ENCODE measurements around the gene SCN2B.

SCN2B gene

DNA sequence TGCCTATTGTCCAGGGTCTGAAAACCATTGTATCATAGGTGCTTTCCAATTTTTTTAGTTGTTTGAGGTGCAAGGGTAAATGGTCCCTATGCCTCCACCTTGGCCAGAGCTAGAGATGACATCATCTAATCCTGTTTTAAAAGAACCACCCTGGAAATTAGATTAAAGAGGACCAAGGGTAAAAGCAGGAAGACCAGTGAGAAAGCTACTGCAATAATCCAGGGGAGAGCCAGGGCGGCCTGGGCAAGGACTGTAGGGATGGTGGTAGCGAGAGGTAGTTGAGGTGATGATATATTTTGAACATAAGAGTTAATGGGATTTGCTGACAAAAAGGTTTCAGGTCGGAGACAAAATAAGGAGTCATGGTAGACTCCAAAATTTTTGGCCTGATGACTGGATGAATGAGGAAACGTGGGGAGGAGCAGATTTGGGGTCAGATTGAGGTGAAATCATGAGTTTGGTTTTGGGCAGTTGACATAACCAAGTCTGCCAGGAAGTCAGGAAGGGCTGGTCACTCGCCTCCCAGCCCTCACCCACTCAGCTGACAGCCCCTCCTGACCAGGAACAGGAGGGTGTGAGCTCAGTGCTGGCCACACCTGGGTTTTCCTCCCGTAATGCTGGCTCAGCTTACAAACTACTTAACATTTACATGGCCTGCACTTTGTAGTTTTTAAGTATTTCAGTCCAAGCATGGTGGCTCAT, 46.8 kb downstream of the SCN2B start:
- FAIRE-seq, result no peak

DNA sequence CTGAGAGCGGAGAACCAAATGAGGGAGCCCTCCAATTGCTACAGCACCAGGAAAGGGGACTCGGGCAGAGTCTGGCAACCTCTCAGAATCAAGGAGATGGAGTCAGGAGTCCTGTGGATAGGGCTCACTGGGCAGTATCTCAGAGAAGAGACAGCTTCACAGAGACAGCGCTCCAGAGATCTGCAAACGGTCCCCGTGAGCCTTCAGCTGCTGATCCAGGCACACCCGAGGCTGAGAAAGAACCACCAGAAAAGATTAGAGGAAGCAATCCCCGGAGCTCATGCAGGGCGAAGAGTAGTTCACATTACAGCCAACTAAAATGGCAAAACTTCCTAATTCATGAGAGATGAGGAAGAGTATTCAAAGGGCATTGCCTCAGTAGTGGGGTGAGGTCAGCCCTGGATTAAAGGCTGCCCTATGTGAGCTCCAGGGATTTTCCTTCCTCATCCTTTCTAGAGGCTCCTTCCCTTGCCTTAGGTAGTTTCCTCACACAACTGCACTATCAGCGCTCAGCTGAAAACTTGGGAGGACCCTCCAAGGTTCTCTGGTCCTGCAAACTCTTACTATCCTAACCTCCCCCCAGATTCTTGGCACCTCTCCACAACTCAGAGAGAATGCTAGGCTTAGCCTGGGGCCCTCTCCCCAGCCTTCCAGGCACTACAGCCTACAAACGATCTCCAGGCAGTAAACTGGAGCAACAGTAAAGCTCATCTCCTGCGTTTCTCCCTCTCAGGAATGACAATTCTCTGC, 47.5 kb downstream of the SCN2B start:
- FAIRE-seq, result no peak

DNA sequence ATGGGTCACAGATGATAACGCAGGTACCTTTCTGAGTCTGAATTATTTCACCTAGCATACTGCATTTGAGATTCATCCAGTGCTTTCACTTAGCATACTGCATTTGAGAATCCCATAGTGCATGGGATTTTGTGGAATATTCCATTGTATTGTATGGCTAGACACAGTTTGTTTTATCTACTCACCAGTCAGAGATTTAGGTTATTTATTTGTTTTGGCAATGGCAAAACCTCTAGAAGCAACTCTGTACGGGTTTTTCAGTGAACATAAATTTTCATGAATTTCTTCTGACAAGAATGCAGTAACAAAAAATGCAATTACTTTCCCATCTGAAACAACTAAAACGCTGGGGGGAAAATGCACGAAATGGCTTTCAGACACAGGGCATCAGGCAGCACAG, 48.1 kb downstream of the SCN2B start:
- no peak for FAIRE-seq

DNA sequence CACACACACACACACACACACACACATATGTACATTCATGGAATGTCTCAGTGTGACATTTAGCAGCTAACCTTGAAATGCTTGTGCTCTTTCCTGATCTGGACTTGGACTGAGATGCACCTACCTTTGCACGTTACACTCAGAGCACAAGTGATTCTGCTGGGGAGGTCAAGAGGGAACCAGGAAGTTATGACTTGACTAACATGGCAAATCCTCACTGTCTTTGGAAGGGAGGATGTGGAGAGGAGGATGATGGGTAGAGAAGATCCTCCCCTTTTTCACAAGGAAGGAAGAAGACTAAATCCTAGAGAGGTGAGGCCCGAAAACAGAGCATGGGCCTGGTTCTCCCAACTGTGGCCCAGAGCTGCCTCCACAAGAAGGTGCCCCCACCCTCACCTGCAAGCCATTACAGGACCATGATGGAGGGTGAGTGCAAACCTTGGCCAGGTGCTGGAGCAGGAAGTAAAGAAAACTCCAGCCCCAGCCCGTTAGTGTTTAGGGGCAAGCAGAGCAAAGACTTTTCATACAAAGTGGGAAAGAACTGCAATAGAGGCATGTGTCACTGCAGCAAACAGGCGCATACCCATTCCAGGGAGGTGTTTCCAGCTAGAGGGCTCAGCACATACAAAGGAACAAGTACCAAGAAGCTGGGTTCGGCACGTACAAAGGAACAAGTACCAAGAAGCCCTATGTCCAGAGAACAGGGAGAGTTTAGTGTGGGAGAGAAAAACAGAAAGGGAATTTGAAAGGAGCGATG, 50.2 kb downstream of the SCN2B start:
- no peak for FAIRE-seq

DNA sequence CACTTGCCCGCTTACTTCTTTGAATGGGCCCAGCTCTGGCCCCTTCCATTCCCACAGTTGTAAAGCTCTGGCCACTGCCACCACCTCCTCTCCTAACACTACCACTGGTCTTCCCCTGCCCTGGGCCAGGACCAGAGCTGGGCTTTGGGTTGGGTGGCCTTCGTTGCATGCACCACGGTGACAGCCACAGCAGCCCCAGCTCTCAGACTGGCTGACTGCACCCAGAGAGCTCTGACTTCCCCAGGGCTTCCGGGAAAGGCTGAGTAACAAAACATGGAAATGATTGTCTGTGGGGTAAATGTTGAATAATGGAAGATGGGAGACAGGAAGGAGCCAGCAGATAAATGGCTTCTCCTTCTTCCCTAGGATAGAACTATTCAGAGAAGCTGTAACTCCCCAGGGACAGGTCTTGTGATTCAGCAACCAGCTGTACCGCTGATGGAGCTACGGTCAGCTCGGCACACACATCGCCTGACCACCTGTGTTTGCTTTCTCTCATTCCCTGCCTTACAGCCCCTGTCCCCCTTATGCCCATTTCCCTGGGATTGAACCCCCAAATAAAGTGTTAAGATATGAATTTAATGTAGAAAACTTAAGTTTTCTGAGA, 51.4 kb downstream of the SCN2B start:
- FAIRE-seq, result no peak

DNA sequence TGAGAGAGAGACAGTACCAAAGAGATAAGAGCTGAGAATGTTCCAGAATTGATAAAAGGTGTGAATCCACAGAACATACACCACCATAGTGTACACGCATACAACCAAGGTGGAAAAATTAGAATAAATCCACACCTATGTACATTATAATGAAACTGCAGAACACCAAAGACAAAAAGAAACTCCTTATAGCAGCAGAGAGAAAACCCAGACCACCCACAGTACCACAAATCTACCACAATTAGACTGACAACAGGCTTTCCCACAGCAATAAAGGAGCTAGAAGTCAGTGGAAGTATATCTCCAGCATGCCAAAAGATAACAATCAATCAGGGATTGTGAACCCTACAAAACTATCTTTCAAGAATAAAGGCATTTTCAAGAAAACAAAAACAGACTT, 55.6 kb downstream of the SCN2B start:
- no peak for FAIRE-seq

DNA sequence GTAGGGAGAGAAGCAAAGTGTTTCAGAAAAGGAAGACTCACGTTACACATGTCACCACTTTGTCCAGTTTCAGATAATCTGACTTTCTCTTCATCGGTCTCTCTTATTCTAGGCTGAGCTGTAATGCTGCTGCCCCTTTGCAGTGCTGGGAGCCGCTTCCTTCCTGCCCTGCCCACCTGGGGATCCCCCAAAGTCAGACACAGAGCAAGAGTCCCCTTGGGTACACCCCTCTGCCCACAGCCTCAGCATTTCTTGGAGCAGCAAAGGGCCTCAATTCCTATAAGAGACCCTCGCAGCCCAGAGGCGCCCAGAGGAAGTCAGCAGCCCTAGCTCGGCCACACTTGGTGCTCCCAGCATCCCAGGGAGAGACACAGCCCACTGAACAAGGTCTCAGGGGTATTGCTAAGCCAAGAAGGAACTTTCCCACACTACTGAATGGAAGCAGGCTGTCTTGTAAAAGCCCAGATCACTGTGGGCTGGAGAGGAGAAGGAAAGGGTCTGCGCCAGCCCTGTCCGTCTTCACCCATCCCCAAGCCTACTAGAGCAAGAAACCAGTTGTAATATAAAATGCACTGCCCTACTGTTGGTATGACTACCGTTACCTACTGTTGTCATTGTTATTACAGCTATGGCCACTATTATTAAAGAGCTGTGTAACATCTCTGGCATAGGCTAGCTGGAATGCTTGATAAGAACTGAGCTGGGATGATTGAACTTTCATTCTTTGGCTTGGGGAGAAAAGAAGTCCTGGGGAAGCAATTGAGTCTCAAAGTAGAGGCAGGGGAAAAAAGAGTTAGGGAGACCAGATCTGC, 58.4 kb downstream of the SCN2B start:
- FAIRE-seq, result no peak

DNA sequence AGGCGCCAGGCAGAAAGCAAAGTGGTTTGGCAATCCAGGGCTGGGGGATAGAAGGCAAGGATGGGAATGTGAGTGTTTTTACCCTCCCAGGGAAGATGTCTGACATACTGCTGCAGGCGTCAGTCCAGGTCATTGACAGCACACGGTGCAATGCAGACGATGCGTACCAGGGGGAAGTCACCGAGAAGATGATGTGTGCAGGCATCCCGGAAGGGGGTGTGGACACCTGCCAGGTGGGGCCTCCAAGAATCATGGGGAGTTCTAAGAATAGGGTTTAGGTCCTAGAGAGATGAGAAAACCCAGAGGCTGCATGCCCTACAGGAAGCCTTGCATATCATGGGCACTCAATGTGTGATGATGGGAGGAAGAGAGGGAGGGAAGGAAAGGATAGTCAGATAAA, 61.4 kb downstream of the SCN2B start:
- FAIRE-seq, result no peak

DNA sequence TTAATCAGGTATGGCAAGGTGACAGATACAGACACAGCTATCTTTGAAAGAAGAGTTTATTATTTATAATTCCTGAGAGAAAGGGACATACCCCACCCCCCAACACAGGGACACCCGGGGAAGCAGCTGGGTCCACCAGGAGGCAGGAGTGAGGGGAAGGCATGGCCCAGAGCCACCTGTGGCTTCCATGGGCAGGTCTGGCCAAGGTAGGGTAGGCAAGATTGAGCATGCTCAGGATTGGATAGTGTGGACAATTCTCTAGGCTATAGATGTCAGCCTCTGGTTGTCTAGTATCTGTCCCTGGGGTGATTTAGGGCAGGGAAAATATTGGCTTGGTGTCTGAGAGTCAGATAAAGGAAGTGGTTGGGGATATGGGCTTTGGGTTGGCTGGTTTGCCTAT, 62.2 kb downstream of the SCN2B start:
- no peak for FAIRE-seq

DNA sequence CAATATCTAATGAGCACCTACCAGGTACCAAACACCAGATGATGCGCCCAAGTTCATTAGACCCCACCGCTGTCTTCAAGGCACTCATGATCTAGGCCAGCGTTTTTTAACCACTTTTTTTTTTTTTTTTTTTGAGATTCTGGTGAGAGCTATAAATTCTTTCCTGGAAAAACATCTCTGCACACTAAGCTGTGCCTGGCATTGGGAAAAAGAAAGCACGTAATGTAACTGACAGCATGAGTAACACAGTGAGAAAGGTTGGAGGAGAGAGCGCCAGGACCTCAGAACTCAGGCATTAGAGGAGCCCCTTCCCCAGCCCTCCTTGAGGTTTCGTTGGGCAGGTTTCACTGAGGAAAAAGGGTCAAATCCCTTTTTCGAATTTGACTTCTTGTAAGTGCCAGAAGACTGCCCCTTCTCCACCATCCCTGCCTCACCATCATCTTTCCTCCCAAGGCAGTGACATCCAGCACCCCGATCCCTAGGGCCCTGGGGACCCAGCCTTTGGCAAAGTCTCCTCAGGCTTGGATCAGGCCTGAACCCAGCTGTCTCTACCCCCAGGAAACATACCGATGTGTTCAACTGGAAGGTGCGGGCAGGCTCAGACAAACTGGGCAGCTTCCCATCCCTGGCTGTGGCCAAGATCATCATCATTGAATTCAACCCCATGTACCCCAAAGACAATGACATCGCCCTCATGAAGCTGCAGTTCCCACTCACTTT, 63.6 kb downstream of the SCN2B start:
- no peak for FAIRE-seq

All from A204.1 (cell line).